Epithelial cell of esophagus (primary cell): ENCODE results near the gene RIN1.

Experiments used
- DNase-seq: peaks from one replicate; pipeline ENCODE4 v3.0.0; 2010; ENCODE audit warnings: low read depth
- H3K4me3 ChIP-seq: 2 replicates; pipeline ENCODE4 v1.5.1; 2011; ENCODE audit warnings: mild to moderate bottlenecking, low read length, control low read depth
- TF ChIP-seq, protein P1 (sequence below): IDR thresholded peaks from 2 replicates; pipeline ENCODE4 v1.5.1; 2011; ENCODE audit warnings: low read depth, mild to moderate bottlenecking, low read length, control low read depth, inconsistent platforms; ENCODE audit not compliant: insufficient read depth; ENCODE audit errors: missing control alignments

Gene RIN1

DNA sequence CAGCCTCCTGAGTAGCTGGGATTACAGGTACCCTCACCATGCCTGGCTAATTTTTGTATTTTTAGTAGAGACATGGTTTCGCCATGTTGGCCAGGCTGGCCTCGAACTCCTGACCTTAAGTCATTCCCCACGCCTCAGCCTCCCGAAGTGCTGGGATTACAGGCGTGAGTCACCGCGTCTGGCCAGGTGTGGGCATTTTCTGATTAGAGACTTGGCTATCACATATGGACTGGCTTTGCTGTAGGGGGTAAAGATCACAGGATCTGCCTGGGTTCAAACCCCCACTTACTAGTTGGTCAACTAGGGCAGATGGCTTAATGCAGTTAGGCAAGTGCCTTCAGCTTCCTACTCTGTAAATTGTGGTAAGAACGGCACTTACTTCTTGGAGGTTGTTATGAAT is 25.9 kb downstream of the RIN1 start:
- no peak for DNase-seq
- TF ChIP-seq, protein P1, sequence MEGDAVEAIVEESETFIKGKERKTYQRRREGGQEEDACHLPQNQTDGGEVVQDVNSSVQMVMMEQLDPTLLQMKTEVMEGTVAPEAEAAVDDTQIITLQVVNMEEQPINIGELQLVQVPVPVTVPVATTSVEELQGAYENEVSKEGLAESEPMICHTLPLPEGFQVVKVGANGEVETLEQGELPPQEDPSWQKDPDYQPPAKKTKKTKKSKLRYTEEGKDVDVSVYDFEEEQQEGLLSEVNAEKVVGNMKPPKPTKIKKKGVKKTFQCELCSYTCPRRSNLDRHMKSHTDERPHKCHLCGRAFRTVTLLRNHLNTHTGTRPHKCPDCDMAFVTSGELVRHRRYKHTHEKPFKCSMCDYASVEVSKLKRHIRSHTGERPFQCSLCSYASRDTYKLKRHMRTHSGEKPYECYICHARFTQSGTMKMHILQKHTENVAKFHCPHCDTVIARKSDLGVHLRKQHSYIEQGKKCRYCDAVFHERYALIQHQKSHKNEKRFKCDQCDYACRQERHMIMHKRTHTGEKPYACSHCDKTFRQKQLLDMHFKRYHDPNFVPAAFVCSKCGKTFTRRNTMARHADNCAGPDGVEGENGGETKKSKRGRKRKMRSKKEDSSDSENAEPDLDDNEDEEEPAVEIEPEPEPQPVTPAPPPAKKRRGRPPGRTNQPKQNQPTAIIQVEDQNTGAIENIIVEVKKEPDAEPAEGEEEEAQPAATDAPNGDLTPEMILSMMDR: no peak
- H3K4me3 ChIP-seq: no peak overlapping the region

DNA sequence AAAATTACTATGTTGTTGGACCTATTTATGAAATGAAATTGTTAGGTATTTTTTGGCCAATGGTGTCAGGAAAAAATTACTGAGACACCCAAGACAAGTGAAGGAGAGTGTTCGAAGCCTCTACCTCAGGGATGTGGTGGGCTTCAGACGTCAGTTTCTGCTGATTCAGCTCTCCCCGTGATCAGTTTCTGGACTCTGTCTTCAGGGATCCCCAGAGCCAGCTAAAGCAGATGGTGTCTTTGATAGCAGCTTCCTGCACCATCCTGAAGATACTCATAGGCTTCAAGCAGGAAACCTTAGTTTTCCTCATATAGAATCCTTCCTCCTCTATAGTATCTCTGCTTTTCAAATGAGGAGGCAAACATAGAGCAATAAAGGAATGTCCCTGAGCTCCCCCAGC is 26.8 kb downstream of the RIN1 start:
- DNase-seq: no peak
- no peak overlapping the region for H3K4me3 ChIP-seq
- TF ChIP-seq, protein P1: no peak

DNA sequence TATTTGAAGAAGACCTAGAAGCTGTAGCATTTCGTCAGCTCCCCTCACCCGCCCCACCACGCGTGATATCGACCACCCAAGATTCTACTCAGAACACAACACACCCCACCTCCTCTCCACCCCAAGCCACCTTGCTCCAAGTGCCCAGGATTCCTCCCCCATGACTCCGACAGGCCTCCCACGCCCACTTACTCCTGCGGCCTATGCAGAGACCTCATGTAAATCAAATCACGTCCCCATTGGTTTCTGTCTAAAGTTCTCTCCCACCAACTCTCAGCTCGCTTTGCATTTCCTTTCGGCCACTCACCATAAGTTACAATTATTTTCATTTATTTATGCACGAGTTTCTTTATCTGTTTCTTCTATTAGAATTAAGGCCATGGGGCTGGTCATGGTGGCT is 33.6 kb downstream of the RIN1 start:
- TF ChIP-seq, protein P1: no peak
- H3K4me3 ChIP-seq: no peak overlapping the region
- no peak for DNase-seq

DNA sequence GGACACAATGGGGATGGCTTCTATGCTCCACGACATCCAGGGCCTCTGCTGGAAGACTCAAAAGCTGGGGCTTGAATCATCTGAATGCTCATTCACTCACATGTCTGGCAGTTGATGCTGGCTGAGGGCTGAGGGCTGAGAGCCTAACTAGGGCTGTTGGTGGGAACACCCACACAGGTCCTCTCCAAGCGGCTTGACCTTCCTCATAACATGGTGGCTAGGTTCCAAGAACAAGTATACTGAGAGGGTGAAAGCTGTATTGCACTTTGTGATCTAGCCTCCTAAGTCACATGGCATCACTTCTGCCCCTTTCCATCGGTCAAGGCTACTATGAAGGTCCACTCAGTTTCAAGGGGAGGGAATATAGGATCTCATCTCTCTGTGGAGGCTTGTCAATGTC is 37.0 kb downstream of the RIN1 start:
- H3K4me3 ChIP-seq: no peak overlapping the region
- TF ChIP-seq, protein P1: no peak
- no peak for DNase-seq

DNA sequence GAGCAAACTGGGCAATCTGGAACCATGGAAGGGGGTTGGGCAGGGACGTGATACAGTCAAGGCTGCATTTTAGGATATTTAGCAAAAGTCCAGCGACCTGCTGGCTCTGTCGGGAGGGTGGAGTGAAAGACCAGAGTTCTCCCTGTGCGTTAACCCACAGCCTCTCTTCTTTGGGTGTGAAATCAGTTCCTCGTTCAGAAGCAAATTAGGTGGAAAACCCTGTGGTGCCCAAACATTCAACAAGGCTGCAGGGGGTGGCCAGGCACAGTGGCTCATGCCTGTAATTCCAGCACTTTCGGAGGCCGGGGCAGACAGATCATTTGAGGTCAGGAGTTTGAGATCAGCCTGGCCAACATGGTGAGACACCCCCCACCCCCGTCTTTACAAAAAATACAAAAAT is 38.6 kb downstream of the RIN1 start:
- H3K4me3 ChIP-seq: no peak overlapping the region
- DNase-seq: no peak
- TF ChIP-seq, protein P1: no peak

DNA sequence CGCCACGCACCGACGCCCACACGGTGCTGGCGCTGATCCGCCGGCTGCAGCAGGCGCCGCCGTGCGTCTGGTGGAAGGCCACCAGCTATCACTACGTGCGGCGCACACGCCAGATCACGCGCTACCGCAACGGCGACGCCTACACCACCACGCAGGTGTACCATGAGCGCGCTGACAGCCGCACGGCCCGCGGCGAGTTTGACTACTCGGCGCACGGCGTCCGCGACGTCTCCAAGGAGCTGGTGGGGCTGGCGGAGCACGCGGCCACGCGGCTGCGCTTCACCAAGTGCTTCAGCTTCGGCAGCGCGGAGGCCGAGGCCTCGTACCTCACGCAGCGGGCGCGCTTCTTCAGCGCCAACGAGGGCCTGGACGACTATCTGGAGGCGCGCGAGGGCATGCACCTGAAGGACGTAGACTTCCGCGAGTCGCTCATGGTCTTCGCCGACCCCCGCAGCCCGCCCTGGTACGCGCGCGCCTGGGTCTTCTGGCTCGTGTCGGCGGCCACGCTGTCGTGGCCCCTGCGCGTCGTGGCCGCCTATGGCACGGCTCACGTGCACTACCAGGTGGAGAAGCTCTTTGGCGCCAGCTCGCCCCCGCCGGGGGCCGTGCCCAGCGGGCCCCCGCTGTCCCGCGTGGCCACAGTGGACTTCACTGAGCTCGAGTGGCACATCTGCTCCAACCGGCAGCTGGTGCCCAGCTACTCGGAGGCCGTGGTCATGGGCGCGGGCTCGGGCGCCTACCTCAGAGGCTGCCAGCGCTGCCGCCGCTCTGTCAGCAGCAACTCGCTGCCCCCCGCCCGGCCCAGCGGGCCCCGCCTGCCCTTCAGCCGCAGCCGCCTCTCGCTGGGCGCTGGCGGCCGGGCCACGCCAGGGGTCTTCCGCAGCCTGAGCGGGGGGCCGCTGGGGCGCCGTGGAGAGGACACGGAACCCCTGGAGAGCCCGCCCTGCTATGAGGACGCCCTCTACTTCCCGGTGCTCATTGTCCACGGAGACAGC is 41.3 kb downstream of the RIN1 start:
- TF ChIP-seq, protein P1: no peak
- DNase-seq: no peak
- no peak overlapping the region for H3K4me3 ChIP-seq
